ENCODE results near the gene FAM72C.
"Not testable (repeated sequence)": the region's sequence is repeated elsewhere in the genome, so short reads cannot be mapped to it uniquely, and the experiment has no call there.

Gene FAM72C

GRCh38 chr1:143984721-143985473, 13.1 kb upstream of the FAM72C start:
- DNase-seq, result not testable (repeated sequence)

GRCh38 chr1:143974416-143974815, 2.6 kb upstream of the FAM72C start:
- peak; percentile 1 for DNase-seq

- peak; percentile 0 for DNase-seq
These were observed 2.2 kb upstream of the FAM72C start for GRCh38 chr1:143973876-143974414.

GRCh38 chr1:143972753-143973326, 1.1 kb upstream of the FAM72C start:
- not testable (repeated sequence) for DNase-seq

- DNase-seq, result not testable (repeated sequence)
These were observed 5.9 kb downstream of the FAM72C start for GRCh38 chr1:143965860-143966259.

- not testable (repeated sequence) for DNase-seq
These were observed 7.5 kb downstream of the FAM72C start for GRCh38 chr1:143964294-143964693.

- not testable (repeated sequence) for DNase-seq
These were observed 15.9 kb downstream of the FAM72C start for GRCh38 chr1:143955930-143956329.

- not testable (repeated sequence) for DNase-seq
These were observed 18.9 kb downstream of the FAM72C start for GRCh38 chr1:143952913-143953312.

- DNase-seq, result not testable (repeated sequence)
These were observed 20.0 kb downstream of the FAM72C start for GRCh38 chr1:143951485-143952391.

GRCh38 chr1:143947749-143948148, 24.0 kb downstream of the FAM72C start:
- DNase-seq, result not testable (repeated sequence)

GRCh38 chr1:143945253-143945652, 26.5 kb downstream of the FAM72C start:
- not testable (repeated sequence) for DNase-seq

GRCh38 chr1:143944576-143945240, 27.1 kb downstream of the FAM72C start:
- DNase-seq, result not testable (repeated sequence)

GRCh38 chr1:143943319-143943978, 28.3 kb downstream of the FAM72C start:
- DNase-seq, result not testable (repeated sequence)

- not testable (repeated sequence) for DNase-seq
These were observed 29.4 kb downstream of the FAM72C start for GRCh38 chr1:143942238-143942860.

- DNase-seq, result not testable (repeated sequence)
These were observed 32.1 kb downstream of the FAM72C start for GRCh38 chr1:143939666-143940065.

GRCh38 chr1:143938922-143939321, 32.9 kb downstream of the FAM72C start:
- DNase-seq, result not testable (repeated sequence)

GRCh38 chr1:143936457-143937115, 35.2 kb downstream of the FAM72C start:
- peak; percentile 59 for DNase-seq

- DNase-seq, result not testable (repeated sequence)
These were observed 52.7 kb downstream of the FAM72C start for GRCh38 chr1:143919127-143919526.

GRCh38 chr1:143918552-143918951, 53.2 kb downstream of the FAM72C start:
- DNase-seq, result not testable (repeated sequence)

- not testable (repeated sequence) for DNase-seq
These were observed 58.1 kb downstream of the FAM72C start for GRCh38 chr1:143913705-143914104.
